ENCODE data around the gene SHF. TPM values are rescaled to one million over a fixed set of nuclear protein-coding genes. Genes with fewer than 3 reads are reported as not detected.
A peak's percentile ranks its signal among the peaks of the same experiment; 100 is the strongest.

SHF gene
- total RNA-seq, 4 donors from 2014 or later = 5.8 to 20.6 (median 11.2) TPM

DNA sequence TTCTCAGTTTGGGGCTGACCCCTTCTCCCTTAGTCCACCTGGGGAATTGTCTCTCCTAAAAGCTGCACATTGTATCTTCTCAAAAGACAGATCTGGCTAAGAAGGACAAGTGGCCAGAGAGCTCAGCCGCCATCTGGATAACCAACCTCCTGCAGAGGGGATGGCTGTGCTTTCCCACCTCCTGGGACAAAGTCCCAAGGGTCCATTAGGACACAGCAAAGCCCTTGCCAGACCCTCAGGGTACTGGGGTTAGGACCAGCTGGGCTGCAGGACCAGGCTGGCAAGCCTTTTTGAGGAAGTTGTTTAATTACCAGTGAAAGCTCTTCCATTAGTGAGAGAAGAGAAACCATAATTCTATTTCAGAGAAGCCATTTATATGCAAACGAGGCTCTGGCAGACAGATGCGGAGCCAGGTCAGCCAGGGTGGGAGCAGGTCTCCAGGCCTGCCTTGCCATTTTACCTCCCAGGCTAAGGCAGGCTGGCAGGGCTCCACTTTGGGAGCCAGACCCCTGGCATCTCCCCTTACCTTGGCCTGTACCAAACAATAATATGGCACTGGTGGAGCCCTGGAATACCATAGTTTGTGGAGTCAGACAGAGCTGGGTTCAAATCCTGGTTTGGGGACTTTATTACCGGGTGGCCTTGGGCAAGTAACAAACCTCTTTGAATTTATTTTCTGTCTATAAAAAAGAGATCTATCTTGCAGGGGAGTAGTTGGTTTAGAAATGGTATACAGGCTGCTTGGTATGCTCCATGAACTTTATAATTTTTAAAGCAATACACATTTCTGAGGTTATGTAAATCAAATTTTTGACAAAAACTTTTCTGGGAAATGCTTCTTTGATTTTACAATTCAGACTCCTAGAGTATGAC, 17.9 kb downstream of the SHF start:
- DNase-seq = no peak
- peak overlapping the region in 1 of 4 donors; percentile 46 for H3K27ac ChIP-seq
- H3K36me3 ChIP-seq = no peaks in the 10 kb centered on the region
- TF ChIP-seq, protein P1, sequence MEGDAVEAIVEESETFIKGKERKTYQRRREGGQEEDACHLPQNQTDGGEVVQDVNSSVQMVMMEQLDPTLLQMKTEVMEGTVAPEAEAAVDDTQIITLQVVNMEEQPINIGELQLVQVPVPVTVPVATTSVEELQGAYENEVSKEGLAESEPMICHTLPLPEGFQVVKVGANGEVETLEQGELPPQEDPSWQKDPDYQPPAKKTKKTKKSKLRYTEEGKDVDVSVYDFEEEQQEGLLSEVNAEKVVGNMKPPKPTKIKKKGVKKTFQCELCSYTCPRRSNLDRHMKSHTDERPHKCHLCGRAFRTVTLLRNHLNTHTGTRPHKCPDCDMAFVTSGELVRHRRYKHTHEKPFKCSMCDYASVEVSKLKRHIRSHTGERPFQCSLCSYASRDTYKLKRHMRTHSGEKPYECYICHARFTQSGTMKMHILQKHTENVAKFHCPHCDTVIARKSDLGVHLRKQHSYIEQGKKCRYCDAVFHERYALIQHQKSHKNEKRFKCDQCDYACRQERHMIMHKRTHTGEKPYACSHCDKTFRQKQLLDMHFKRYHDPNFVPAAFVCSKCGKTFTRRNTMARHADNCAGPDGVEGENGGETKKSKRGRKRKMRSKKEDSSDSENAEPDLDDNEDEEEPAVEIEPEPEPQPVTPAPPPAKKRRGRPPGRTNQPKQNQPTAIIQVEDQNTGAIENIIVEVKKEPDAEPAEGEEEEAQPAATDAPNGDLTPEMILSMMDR (IDR thresholded peaks at IDR 0.05) = no peak
- TF ChIP-seq POLR2A (IDR thresholded peaks at IDR 0.05) = no peak
- H3K9me3 ChIP-seq = no peaks in the 10 kb centered on the region
- no peak overlapping the region for H3K4me3 ChIP-seq
- H3K4me1 ChIP-seq = peaks cover 0 to 15% (median 0%) of the 10 kb centered on the region in 4 donors
- no peaks in the 10 kb centered on the region for H3K27me3 ChIP-seq

GRCh38 chr15:45168751-45169551, 18.8 kb downstream of the SHF start:
- DNase-seq = peak in 1 of 3 donors; percentile 37
- no peaks in the 10 kb centered on the region for H3K9me3 ChIP-seq
- H3K27ac ChIP-seq = peak overlapping the region in 1 of 4 donors; percentile 46
- H3K4me3 ChIP-seq = no peak overlapping the region
- H3K27me3 ChIP-seq = no peaks in the 10 kb centered on the region
- no peak for TF ChIP-seq POLR2A (IDR thresholded peaks at IDR 0.05)
- TF ChIP-seq, protein P1 (IDR thresholded peaks at IDR 0.05) = no peak
- no peaks in the 10 kb centered on the region for H3K36me3 ChIP-seq
- H3K4me1 ChIP-seq = peaks cover 0 to 15% (median 0%) of the 10 kb centered on the region in 4 donors

DNA sequence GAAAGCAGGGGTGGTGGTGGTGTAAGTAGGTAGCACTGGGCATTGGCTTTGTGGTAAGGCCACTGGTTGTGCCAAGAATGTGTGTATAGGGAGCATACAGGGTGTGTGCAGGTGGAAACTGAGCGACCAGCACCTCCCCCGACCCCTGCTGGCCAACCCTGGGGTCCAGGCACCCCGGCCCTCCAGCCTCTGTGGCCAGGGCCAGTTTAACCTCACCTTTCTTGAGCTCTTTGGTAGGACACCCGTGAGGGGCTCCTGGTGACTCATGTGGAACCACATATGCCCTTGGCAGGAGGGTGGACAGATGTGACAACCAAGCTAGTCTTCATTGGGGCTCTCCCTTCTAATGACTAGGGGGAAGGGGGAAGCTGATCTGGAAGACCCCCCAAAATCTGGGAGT, 19.5 kb downstream of the SHF start:
- TF ChIP-seq, protein P1 (IDR thresholded peaks at IDR 0.05) = no peak
- peak in 1 of 3 donors; percentile 44 for DNase-seq
- peak overlapping the region in 1 of 4 donors; percentile 94 for H3K27ac ChIP-seq

GRCh38 chr15:45167631-45168205, 20.0 kb downstream of the SHF start:
- Histone ChIP-seq H3K4me3 (peak overlapping the region; percentile 60 to 90 (median 65)), H3K9me3 (no peaks in the 10 kb centered on the region), H3K4me1 (peaks cover 0 to 15% (median 0%) of the 10 kb centered on the region in 4 donors), H3K27ac (peak overlapping the region; percentile 92 to 95 (median 94)), H3K36me3 (no peaks in the 10 kb centered on the region), H3K27me3 (no peaks in the 10 kb centered on the region)
- no peak for DNase-seq
- no peak for TF ChIP-seq POLR2A (IDR thresholded peaks at IDR 0.05)
- TF ChIP-seq, protein P1 (IDR thresholded peaks at IDR 0.05) = no peak

More for the DNA sequence above, 19.5 kb downstream of the SHF start:
- H3K27me3 ChIP-seq = no peaks in the 10 kb centered on the region
- H3K4me3 ChIP-seq = no peak overlapping the region
- H3K9me3 ChIP-seq = no peaks in the 10 kb centered on the region
- H3K36me3 ChIP-seq = no peaks in the 10 kb centered on the region
- peaks cover 0 to 15% (median 0%) of the 10 kb centered on the region in 4 donors for H3K4me1 ChIP-seq

DNA sequence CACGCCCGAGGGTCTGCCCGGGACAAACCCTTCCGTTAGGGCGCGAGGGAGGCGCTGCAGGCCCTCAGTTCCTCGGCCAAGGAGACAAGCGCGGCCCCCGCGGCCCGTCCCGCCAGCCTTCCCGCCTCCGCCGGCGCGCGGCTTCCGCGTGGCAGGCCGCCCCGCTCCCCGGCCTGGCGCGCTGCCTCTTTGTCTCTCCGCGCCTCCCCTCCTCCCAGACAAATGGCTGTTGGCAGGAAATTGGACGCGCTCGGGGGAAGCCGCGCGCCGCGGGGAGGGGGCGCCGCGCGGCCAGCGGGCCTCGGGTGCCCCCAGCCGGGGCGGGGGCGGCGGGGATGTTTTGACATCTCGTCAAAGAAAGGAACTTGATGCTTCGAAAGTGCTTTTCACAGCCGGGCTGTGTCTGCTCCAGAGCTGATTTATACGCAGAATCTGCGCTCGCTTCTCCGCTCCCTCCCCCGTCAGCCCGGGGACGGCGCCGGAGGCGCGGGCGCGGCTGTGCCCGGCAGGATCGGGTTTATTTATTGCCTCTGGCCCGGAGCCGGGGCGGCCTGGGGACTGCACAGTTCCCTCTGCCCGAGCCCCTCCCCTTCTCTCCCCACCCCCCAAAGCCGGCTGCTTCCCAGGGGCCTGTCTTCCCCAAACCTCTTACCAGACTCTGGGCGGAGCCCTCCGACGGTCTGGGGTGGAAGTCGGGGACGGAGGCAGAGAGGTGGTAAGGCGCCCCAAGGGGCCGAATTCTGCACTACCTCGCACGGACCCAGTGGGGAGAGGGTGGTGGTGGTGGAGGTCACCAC, 20.7 kb downstream of the SHF start:
- DNase-seq = peak; percentile 88 to 95 (median 89)
- TF ChIP-seq POLR2A (IDR thresholded peaks at IDR 0.05) = peak in 1 of 2 donors; percentile 12
- TF ChIP-seq, protein P1 (IDR thresholded peaks at IDR 0.05) = peak; percentile 62 to 80 (median 72)
- no peaks in the 10 kb centered on the region for H3K9me3 ChIP-seq
- peak overlapping the region; percentile 60 to 90 (median 65) for H3K4me3 ChIP-seq
- no peaks in the 10 kb centered on the region for H3K36me3 ChIP-seq
- peaks cover 0 to 15% (median 0%) of the 10 kb centered on the region in 4 donors for H3K4me1 ChIP-seq
- H3K27me3 ChIP-seq = no peaks in the 10 kb centered on the region
- H3K27ac ChIP-seq = peak overlapping the region; percentile 92 to 95 (median 94)
